Mesendoderm (in vitro differentiated cells): ENCODE measurements around the gene ROR1.

Experiments
- DNase-seq: peaks from one replicate; pipeline ENCODE4 v3.0.0; 2013
- H2AK5ac ChIP-seq: 2 replicates; pipeline ENCODE4 v1.6.1; 2013; ENCODE audit warnings: low read length, inconsistent platforms
- H2BK120ac ChIP-seq: 2 replicates; pipeline ENCODE4 v1.6.1; 2013; ENCODE audit warnings: low read depth, mild to moderate bottlenecking, low read length, moderate library complexity, mixed read lengths
- H2BK15ac ChIP-seq: replicated peaks from 2 replicates; pipeline ENCODE4 v1.6.1; 2013; ENCODE audit warnings: low read depth, mild to moderate bottlenecking, moderate library complexity
- H2BK5ac ChIP-seq: 2 replicates; pipeline ENCODE4 v1.6.1; 2013; ENCODE audit warnings: low read length, inconsistent platforms
- H3K18ac ChIP-seq: 2 replicates; pipeline ENCODE4 v1.6.1; 2013; ENCODE audit warnings: mild to moderate bottlenecking, low read length, mixed read lengths
- H3K23ac ChIP-seq: one replicate; pipeline ENCODE4 v1.6.1; 2013; ENCODE audit warnings: low read length
- H3K27ac ChIP-seq: 2 replicates; pipeline ENCODE4 v1.5.1; 2013; ENCODE audit warnings: low read depth, mild to moderate bottlenecking, inconsistent platforms, low read length, moderate library complexity
- H3K27me3 ChIP-seq: 2 replicates; pipeline ENCODE4 v1.6.1; 2013; ENCODE audit warnings: low read length, control low read depth, mild to moderate bottlenecking, inconsistent platforms; ENCODE audit not compliant: insufficient read depth, poor library complexity
- H3K36me3 ChIP-seq: 2 replicates; pipeline ENCODE4 v1.6.1; 2013; ENCODE audit warnings: low read length, inconsistent platforms; ENCODE audit not compliant: control insufficient read depth, insufficient read depth
- H3K4ac ChIP-seq: one replicate; pipeline ENCODE4 v1.6.1; 2013; ENCODE audit warnings: low read depth, mild to moderate bottlenecking, low read length, moderate library complexity
- H3K4me1 ChIP-seq: 2 replicates; pipeline ENCODE4 v1.6.1; 2013; ENCODE audit warnings: low read depth, low read length, inconsistent platforms; ENCODE audit not compliant: control insufficient read depth
- H3K4me2 ChIP-seq: 2 replicates; pipeline ENCODE4 v1.6.1; 2013; ENCODE audit warnings: low read length
- H3K4me3 ChIP-seq: 2 replicates; pipeline ENCODE4 v1.5.1; 2013; ENCODE audit warnings: mild to moderate bottlenecking, low read length
- H3K56ac ChIP-seq: one replicate; pipeline ENCODE4 v1.6.1; 2013; ENCODE audit warnings: low read length
- H3K79me1 ChIP-seq: 2 replicates; pipeline ENCODE4 v1.6.1; 2013; ENCODE audit warnings: low read length, inconsistent platforms
- H3K79me2 ChIP-seq: 2 replicates; pipeline ENCODE4 v1.6.1; 2013; ENCODE audit warnings: mild to moderate bottlenecking, low read length; ENCODE audit not compliant: control insufficient read depth, insufficient read depth
- H3K9ac ChIP-seq: 2 replicates; pipeline ENCODE4 v1.6.1; 2013; ENCODE audit warnings: low read length, inconsistent platforms
- H4K5ac ChIP-seq: one replicate; pipeline ENCODE4 v1.6.1; 2013; ENCODE audit warnings: low read length
- H4K8ac ChIP-seq: one replicate; pipeline ENCODE4 v1.6.1; 2013; ENCODE audit warnings: low read depth, mild to moderate bottlenecking, control low read depth, low read length, moderate library complexity
- WGBS: extraction: QIAGEN DNeasy Blood & Tissue Kit; methylation state at CpG from one replicate; pipeline ENCODE4 v1.1.7; 2013; ENCODE audit warnings: low lambda C conversion rate, missing lambda C conversion rate; ENCODE audit not compliant: insufficient coverage; ENCODE audit errors: extremely low coverage; 5-methylcytosine and 5-hydroxymethylcytosine counted together

The ROR1 gene

DNA sequence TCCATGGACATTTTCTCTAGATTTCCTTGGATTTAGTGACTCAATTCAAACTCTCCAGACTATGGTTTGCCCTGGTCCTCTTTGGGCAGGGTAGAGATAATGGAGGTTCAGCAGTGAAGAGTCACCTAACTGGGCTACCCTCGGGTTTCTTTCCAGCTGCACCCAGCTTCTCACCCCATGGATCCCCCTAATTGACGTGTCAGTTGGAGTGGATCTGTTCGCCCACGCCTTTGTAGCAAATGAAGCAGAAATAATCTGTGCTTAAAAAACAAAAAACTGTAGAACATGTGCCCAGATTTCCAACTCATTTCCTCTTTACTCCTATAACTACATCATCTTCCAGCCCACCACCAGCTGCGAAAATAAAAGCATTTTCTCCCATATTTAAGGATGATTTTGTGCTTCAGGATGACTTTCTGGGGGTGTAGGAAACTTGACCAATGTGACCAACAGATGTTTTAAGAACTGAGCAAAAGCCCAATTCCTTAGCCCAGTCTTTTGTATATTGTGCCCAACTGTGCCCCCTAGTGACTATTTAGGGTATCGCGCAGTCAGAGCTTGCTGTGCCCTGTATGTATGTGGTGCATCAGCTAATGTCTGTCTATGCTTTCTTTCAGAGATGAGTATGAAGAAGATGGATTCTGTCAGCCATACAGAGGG, 363.1 kb downstream of the ROR1 start:
- peak overlapping the region; percentile 20 for H3K4ac ChIP-seq
- no peak overlapping the region for H4K8ac ChIP-seq
- H2AK5ac ChIP-seq = no peak overlapping the region
- H4K5ac ChIP-seq = no peak overlapping the region
- no peaks in the 10 kb centered on the region for H3K79me1 ChIP-seq
- no peak overlapping the region for H3K18ac ChIP-seq
- no peak overlapping the region for H3K4me2 ChIP-seq
- DNase-seq = peak; percentile 82
- no peaks in the 10 kb centered on the region for H3K27me3 ChIP-seq
- no peak overlapping the region for H3K4me3 ChIP-seq
- H3K9ac ChIP-seq = peak overlapping the region; percentile 15
- H2BK5ac ChIP-seq = no peak overlapping the region
- H2BK120ac ChIP-seq = no peak overlapping the region
- no peak overlapping the region for H3K27ac ChIP-seq
- H3K23ac ChIP-seq = peak overlapping the region; percentile 92
- H2BK15ac ChIP-seq = no peak overlapping the region
- no peaks in the 10 kb centered on the region for H3K79me2 ChIP-seq
- H3K4me1 ChIP-seq = peaks cover 3% of the 10 kb centered on the region
- peak overlapping the region; percentile 36 for H3K56ac ChIP-seq
- no peaks in the 10 kb centered on the region for H3K36me3 ChIP-seq
- WGBS = no CpG with 5 or more reads among the region's 7 CpGs

DNA sequence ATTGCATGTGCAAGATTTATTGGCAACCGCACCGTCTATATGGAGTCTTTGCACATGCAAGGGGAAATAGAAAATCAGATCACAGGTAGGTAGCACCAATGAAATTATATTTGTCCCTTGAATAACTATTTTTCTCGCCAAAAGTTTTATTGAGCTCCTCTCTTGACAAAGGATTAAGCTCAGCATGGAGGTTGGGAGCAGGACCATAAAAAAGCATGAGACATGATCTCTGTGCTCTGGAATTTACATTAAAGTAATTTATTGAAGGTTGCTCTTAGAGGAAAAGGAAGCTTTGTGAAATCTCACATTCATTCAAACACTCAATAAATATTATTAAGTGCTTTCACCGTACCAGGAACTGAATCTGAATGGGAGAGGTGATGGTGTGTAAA, 363.6 kb downstream of the ROR1 start:
- no peak overlapping the region for H3K4me3 ChIP-seq
- H3K23ac ChIP-seq = no peak overlapping the region
- no peak overlapping the region for H3K27ac ChIP-seq
- H3K56ac ChIP-seq = no peak overlapping the region
- H2AK5ac ChIP-seq = no peak overlapping the region
- WGBS = no CpG with 5 or more reads among the region's 4 CpGs
- H3K79me2 ChIP-seq = no peaks in the 10 kb centered on the region
- H4K5ac ChIP-seq = no peak overlapping the region
- no peak overlapping the region for H2BK15ac ChIP-seq
- no peak for DNase-seq
- no peak overlapping the region for H3K9ac ChIP-seq
- no peak overlapping the region for H3K18ac ChIP-seq
- no peak overlapping the region for H4K8ac ChIP-seq
- H3K27me3 ChIP-seq = no peaks in the 10 kb centered on the region
- H3K4me1 ChIP-seq = peaks cover 3% of the 10 kb centered on the region
- no peak overlapping the region for H2BK120ac ChIP-seq
- no peaks in the 10 kb centered on the region for H3K36me3 ChIP-seq
- no peaks in the 10 kb centered on the region for H3K79me1 ChIP-seq
- no peak overlapping the region for H2BK5ac ChIP-seq
- no peak overlapping the region for H3K4me2 ChIP-seq
- no peak overlapping the region for H3K4ac ChIP-seq

DNA sequence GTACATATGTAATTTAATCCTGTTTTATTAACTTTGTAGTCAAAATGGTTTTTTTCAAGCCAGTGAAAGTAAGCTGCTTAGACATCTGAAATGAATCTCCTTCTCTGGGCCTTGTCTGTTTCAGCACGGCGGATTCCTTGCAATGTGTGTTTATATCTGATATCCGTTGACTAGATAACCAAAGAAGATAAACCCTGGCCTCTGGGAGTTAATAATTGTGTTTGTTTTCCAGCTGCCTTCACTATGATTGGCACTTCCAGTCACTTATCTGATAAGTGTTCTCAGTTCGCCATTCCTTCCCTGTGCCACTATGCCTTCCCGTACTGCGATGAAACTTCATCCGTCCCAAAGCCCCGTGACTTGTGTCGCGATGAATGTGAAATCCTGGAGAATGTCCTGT, 366.1 kb downstream of the ROR1 start:
- H3K56ac ChIP-seq = no peak overlapping the region
- H3K4me1 ChIP-seq = peaks cover 3% of the 10 kb centered on the region
- no peaks in the 10 kb centered on the region for H3K36me3 ChIP-seq
- no peak overlapping the region for H3K23ac ChIP-seq
- H2BK15ac ChIP-seq = no peak overlapping the region
- H4K5ac ChIP-seq = no peak overlapping the region
- H2AK5ac ChIP-seq = no peak overlapping the region
- H3K27ac ChIP-seq = no peak overlapping the region
- H4K8ac ChIP-seq = no peak overlapping the region
- H3K4ac ChIP-seq = no peak overlapping the region
- no peaks in the 10 kb centered on the region for H3K27me3 ChIP-seq
- no peak overlapping the region for H3K9ac ChIP-seq
- no peak overlapping the region for H3K18ac ChIP-seq
- H3K4me3 ChIP-seq = no peak overlapping the region
- WGBS = no CpG with 5 or more reads among the region's 10 CpGs
- no peaks in the 10 kb centered on the region for H3K79me1 ChIP-seq
- H3K79me2 ChIP-seq = no peaks in the 10 kb centered on the region
- H2BK120ac ChIP-seq = no peak overlapping the region
- no peak overlapping the region for H2BK5ac ChIP-seq
- peak; percentile 68 for DNase-seq
- H3K4me2 ChIP-seq = no peak overlapping the region

- Histone ChIP-seq H3K18ac (no peak overlapping the region), H2BK120ac (no peak overlapping the region), H3K4me2 (no peak overlapping the region), H2BK15ac (no peak overlapping the region), H3K27ac (no peak overlapping the region), H3K9ac (no peak overlapping the region), H3K27me3 (no peaks in the 10 kb centered on the region), H2AK5ac (no peak overlapping the region), H2BK5ac (no peak overlapping the region), H3K4me3 (no peak overlapping the region), H3K23ac (no peak overlapping the region), H3K56ac (no peak overlapping the region), H4K8ac (no peak overlapping the region), H4K5ac (no peak overlapping the region), H3K4ac (no peak overlapping the region), H3K79me2 (no peaks in the 10 kb centered on the region), H3K79me1 (no peaks in the 10 kb centered on the region), H3K36me3 (no peaks in the 10 kb centered on the region), H3K4me1 (peaks cover 3% of the 10 kb centered on the region)
- WGBS = no CpG with 5 or more reads among the region's 2 CpGs
- DNase-seq = no peak
These were observed 366.8 kb downstream of the ROR1 start for GRCh38 chr1:64140596-64140995.

DNA sequence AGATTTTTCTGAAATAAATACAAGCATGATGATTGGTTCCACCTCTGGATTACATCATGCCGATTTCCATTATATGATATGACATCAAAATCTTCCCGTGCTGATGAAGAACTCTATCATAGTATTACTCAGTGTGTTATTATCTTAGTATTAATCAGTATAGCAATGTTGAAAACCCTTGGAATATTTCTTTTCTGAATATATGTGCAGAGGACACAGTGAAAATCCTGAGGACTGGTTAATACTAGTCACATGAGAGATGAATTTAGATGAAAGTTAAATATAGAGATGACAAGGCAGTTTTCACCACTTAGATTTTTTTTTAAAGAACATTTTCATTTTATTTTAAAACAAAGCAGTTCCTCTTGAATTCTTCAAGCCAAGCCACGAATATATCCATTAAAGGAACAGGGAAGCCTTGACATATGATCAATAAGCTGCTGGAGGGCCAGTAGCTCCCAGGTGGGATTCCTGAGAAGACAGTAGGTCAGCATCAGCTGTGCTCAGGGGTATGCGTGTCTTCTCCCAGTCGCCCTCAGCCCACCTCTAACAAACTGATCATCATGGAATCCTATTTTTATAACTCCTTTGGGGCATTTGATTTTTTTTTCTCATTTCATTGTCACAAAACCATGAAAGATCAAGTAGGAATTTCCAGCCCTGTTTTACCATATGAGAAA, 373.4 kb downstream of the ROR1 start:
- peak overlapping the region; percentile 51 for H3K18ac ChIP-seq
- H2AK5ac ChIP-seq = no peak overlapping the region
- H3K79me2 ChIP-seq = no peaks in the 10 kb centered on the region
- H3K79me1 ChIP-seq = no peaks in the 10 kb centered on the region
- peaks cover 16% of the 10 kb centered on the region for H3K4me1 ChIP-seq
- H2BK15ac ChIP-seq = no peak overlapping the region
- DNase-seq = no peak
- H3K4me3 ChIP-seq = no peak overlapping the region
- H3K27ac ChIP-seq = no peak overlapping the region
- H3K36me3 ChIP-seq = no peaks in the 10 kb centered on the region
- no peak overlapping the region for H4K8ac ChIP-seq
- no peak overlapping the region for H2BK120ac ChIP-seq
- no peak overlapping the region for H4K5ac ChIP-seq
- no peak overlapping the region for H3K9ac ChIP-seq
- WGBS = no CpG with 5 or more reads among the region's 5 CpGs
- no peaks in the 10 kb centered on the region for H3K27me3 ChIP-seq
- no peak overlapping the region for H2BK5ac ChIP-seq
- no peak overlapping the region for H3K4me2 ChIP-seq
- no peak overlapping the region for H3K4ac ChIP-seq
- H3K23ac ChIP-seq = no peak overlapping the region
- no peak overlapping the region for H3K56ac ChIP-seq
